ENCODE results near the gene ACTR2. TPM values are rescaled to one million over a fixed set of nuclear protein-coding genes. Genes with fewer than 3 reads are reported as not detected.

ACTR2 gene
- total and polyA plus RNA-seq, 4 donors = 62.3 to 189 (median 154) TPM

- Histone ChIP-seq H3K36me3 (ENCODE audit: control insufficient read depth, insufficient read depth, low read length) (peaks cover 11% of the 10 kb centered on the region), H3K9me3 (ENCODE audit: control insufficient read depth, insufficient read depth, low read length) (no peaks in the 10 kb centered on the region), H3K27ac (ENCODE audit: low read depth, low read length) (peak overlapping the region; percentile 4), H3K4me3 (ENCODE audit: low read depth, low read length) (no peak overlapping the region), H3K4me1 (ENCODE audit: control insufficient read depth, insufficient read depth, low read length) (peaks cover 12% of the 10 kb centered on the region), H3K27me3 (ENCODE audit: control insufficient read depth, insufficient read depth, low read length) (no peaks in the 10 kb centered on the region)
- WGBS (ENCODE audit: insufficient coverage) = 29% methylated on average over 1 of the region's 4 CpGs
- DNase-seq (ENCODE audit: low read depth in 4 of 6, low spot score in 6 of 6) = no peak
Observed at GRCh38 chr2:65275141-65275915, 47.7 kb downstream of the ACTR2 start.

DNA sequence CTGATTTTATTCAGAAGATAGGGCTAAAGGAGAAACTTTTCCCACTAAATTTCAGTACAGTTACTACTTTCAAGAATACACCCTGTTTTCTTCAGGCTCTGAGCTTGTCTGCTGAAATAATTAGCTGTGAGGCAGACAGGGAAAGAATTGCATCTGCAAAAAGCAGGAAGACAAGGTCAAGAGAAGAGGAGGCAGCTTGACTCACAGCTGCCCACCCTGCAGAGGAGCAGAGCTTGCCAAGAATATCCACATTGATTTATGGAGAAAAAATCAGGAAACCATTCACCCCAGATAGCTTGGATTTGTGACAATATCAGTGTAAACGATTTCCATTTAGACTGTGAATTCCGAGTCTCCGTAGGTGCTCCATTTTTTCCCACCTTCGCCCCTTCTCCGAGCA is 49.0 kb downstream of the ACTR2 start:
- peak overlapping the region; percentile 43 for H3K27ac ChIP-seq (ENCODE audit: low read depth, low read length)
- 19% methylated on average over 4 of the region's 5 CpGs for WGBS (ENCODE audit: insufficient coverage)
- H3K27me3 ChIP-seq (ENCODE audit: control insufficient read depth, insufficient read depth, low read length) = no peaks in the 10 kb centered on the region
- H3K9me3 ChIP-seq (ENCODE audit: control insufficient read depth, insufficient read depth, low read length) = no peaks in the 10 kb centered on the region
- H3K36me3 ChIP-seq (ENCODE audit: control insufficient read depth, insufficient read depth, low read length) = peaks cover 11% of the 10 kb centered on the region
- peak in 1 of 6 donors; percentile 37 for DNase-seq (ENCODE audit: low read depth in 4 of 6, low spot score in 6 of 6)
- H3K4me3 ChIP-seq (ENCODE audit: low read depth, low read length) = no peak overlapping the region
- H3K4me1 ChIP-seq (ENCODE audit: control insufficient read depth, insufficient read depth, low read length) = peaks cover 17% of the 10 kb centered on the region

DNA sequence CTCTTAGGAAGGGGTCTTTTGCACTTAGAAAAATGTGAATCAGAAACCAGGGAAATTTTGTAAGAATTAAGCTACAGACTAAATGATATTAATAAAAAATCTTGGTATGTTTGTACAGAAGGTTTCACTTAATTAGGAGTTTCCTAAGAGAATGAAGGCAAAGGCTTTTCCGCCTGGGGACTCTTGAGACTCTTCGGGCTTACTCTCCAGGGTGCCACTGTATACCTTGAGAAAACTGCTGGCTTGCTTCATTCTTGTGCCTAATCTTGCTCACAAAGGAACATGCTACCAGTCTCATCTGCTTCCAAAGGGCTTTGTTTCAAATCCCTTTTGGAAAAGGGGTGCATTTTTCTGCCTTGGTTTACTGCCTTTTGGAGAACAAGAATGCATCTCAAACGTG is 49.5 kb downstream of the ACTR2 start:
- Histone ChIP-seq H3K36me3 (ENCODE audit: control insufficient read depth, insufficient read depth, low read length) (peaks cover 7% of the 10 kb centered on the region), H3K27me3 (ENCODE audit: control insufficient read depth, insufficient read depth, low read length) (no peaks in the 10 kb centered on the region), H3K4me1 (ENCODE audit: control insufficient read depth, insufficient read depth, low read length) (peaks cover 17% of the 10 kb centered on the region), H3K27ac (ENCODE audit: low read depth, low read length) (peak overlapping the region; percentile 43), H3K4me3 (ENCODE audit: low read depth, low read length) (no peak overlapping the region), H3K9me3 (ENCODE audit: control insufficient read depth, insufficient read depth, low read length) (no peaks in the 10 kb centered on the region)
- DNase-seq (ENCODE audit: low read depth in 4 of 6, low spot score in 6 of 6) = no peak
- WGBS (ENCODE audit: insufficient coverage) = 38% methylated on average over 2 of the region's 3 CpGs

DNA sequence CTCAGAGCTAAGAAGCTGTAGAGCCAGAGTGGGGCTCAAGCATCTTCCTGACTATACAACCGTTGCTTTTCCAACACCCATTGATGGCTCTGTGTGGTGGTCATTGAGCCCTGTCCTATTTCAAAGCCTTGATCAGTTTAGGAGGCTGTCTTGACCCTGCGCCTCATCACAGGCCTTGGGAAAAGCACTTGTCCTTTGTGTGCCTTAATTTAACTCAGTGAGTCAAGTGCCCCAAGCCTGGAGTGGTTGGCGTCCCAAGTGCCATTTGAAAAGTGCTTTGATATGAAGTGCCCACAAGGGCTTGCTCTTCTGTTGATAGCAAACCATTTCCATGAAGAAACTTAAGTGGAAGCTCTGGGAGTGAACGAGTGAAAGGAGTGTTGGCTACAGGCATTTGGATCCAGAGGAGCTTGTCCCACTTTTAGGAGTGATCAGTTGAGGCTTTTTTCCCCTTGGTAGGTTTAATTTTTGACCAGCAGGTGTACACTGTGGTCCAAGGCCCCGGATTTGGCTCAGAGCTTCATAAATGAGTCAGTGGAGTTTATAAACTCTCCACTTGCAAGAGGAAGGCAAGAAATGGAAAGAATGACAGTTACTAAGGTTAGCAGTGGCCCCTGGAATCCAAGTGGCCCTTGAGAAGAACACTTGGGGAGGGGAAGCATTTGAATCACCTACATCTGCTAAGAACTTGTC is 50.3 kb downstream of the ACTR2 start:
- peaks cover 21% of the 10 kb centered on the region for H3K4me1 ChIP-seq (ENCODE audit: control insufficient read depth, insufficient read depth, low read length)
- no peaks in the 10 kb centered on the region for H3K9me3 ChIP-seq (ENCODE audit: control insufficient read depth, insufficient read depth, low read length)
- peak overlapping the region; percentile 57 for H3K27ac ChIP-seq (ENCODE audit: low read depth, low read length)
- H3K36me3 ChIP-seq (ENCODE audit: control insufficient read depth, insufficient read depth, low read length) = peaks cover 5% of the 10 kb centered on the region
- DNase-seq (ENCODE audit: low read depth in 4 of 6, low spot score in 6 of 6) = no peak
- WGBS (ENCODE audit: insufficient coverage) = 96% methylated on average over 4 of the region's 5 CpGs
- H3K27me3 ChIP-seq (ENCODE audit: control insufficient read depth, insufficient read depth, low read length) = no peaks in the 10 kb centered on the region
- H3K4me3 ChIP-seq (ENCODE audit: low read depth, low read length) = no peak overlapping the region

GRCh38 chr2:65278531-65278981 is 50.9 kb downstream of the ACTR2 start:
- Histone ChIP-seq H3K4me3 (ENCODE audit: low read depth, low read length) (no peak overlapping the region), H3K9me3 (ENCODE audit: control insufficient read depth, insufficient read depth, low read length) (no peaks in the 10 kb centered on the region), H3K36me3 (ENCODE audit: control insufficient read depth, insufficient read depth, low read length) (no peaks in the 10 kb centered on the region), H3K27ac (ENCODE audit: low read depth, low read length) (peak overlapping the region; percentile 57), H3K27me3 (ENCODE audit: control insufficient read depth, insufficient read depth, low read length) (no peaks in the 10 kb centered on the region), H3K4me1 (ENCODE audit: control insufficient read depth, insufficient read depth, low read length) (peaks cover 21% of the 10 kb centered on the region)
- peak in 1 of 6 donors; percentile 55 for DNase-seq (ENCODE audit: low read depth in 4 of 6, low spot score in 6 of 6)
- 11% methylated on average over 4 of the region's 6 CpGs for WGBS (ENCODE audit: insufficient coverage)

DNA sequence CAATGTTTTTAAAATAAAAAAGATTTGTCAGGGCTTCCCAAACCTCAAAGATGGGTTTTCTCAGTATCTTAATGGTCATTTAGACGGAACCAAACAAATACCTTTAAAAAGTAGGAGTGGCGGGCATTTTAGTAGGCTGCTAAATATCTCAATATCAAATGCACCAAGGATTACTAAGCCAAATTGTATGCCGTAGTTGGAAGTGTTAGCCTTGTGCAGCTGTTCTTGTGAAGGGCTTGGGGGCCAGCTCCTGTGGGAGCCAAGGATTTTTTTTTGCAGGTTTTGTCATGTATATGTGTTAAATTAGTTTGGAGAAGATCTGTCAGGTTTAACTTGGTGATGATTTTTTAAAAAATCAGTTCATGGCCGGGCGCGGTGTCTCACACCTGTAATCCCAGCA is 52.1 kb downstream of the ACTR2 start:
- peaks cover 21% of the 10 kb centered on the region for H3K4me1 ChIP-seq (ENCODE audit: control insufficient read depth, insufficient read depth, low read length)
- no peaks in the 10 kb centered on the region for H3K9me3 ChIP-seq (ENCODE audit: control insufficient read depth, insufficient read depth, low read length)
- no peaks in the 10 kb centered on the region for H3K27me3 ChIP-seq (ENCODE audit: control insufficient read depth, insufficient read depth, low read length)
- no peak overlapping the region for H3K27ac ChIP-seq (ENCODE audit: low read depth, low read length)
- DNase-seq (ENCODE audit: low read depth in 4 of 6, low spot score in 6 of 6) = no peak
- 100% methylated on average over 2 of the region's 6 CpGs for whole genome bisulfite sequencing (ENCODE audit: insufficient coverage)
- H3K36me3 ChIP-seq (ENCODE audit: control insufficient read depth, insufficient read depth, low read length) = no peaks in the 10 kb centered on the region
- no peak overlapping the region for H3K4me3 ChIP-seq (ENCODE audit: low read depth, low read length)

DNA sequence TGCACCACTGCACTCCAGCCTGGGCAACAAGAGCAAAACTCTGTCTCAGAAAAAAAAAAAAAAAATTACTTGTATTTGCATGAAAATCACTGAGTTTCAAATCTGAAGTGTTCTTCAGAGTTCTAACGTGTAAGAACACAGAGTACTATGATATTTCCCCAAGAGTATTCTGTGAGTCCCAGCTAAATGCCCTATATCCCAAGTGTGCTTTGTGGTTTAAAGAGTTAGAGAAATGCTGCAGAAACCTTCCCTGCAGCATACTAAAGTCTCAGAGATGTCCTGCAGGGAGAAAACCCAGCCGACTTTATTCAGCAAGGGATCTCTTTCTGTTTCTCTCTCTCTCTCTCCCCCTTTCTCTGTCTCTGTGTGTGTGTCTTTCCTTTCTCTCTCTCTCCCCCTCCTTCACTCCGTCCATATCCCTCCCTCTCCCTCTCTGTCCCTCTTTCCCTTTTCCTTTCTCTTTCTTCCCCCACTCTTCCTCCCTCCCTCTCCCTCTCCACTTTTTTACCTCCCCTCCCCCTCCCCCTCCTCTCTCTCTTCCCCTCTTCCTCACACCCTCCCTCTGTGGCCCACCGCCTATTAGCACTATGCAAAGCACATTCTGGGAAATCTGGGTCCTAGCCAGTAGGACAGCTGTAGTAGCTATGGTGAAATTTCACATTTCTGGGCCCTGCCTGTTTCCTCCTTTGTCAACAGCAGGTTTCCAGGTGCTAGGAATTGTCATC is 54.2 kb downstream of the ACTR2 start:
- peaks cover 19% of the 10 kb centered on the region for H3K4me1 ChIP-seq (ENCODE audit: control insufficient read depth, insufficient read depth, low read length)
- no peaks in the 10 kb centered on the region for H3K27me3 ChIP-seq (ENCODE audit: control insufficient read depth, insufficient read depth, low read length)
- peak overlapping the region; percentile 45 for H3K27ac ChIP-seq (ENCODE audit: low read depth, low read length)
- H3K36me3 ChIP-seq (ENCODE audit: control insufficient read depth, insufficient read depth, low read length) = no peaks in the 10 kb centered on the region
- 20% methylated on average over 1 of the region's 4 CpGs for WGBS (ENCODE audit: insufficient coverage)
- no peak overlapping the region for H3K4me3 ChIP-seq (ENCODE audit: low read depth, low read length)
- H3K9me3 ChIP-seq (ENCODE audit: control insufficient read depth, insufficient read depth, low read length) = no peaks in the 10 kb centered on the region
- DNase-seq (ENCODE audit: low read depth in 4 of 6, low spot score in 6 of 6) = peak in 2 of 6 donors; percentile 82 to 92

GRCh38 chr2:65282477-65283053 is 54.9 kb downstream of the ACTR2 start:
- Histone ChIP-seq H3K36me3 (ENCODE audit: control insufficient read depth, insufficient read depth, low read length) (no peaks in the 10 kb centered on the region), H3K27ac (ENCODE audit: low read depth, low read length) (peak overlapping the region; percentile 45), H3K27me3 (ENCODE audit: control insufficient read depth, insufficient read depth, low read length) (no peaks in the 10 kb centered on the region), H3K9me3 (ENCODE audit: control insufficient read depth, insufficient read depth, low read length) (no peaks in the 10 kb centered on the region), H3K4me1 (ENCODE audit: control insufficient read depth, insufficient read depth, low read length) (peaks cover 18% of the 10 kb centered on the region), H3K4me3 (ENCODE audit: low read depth, low read length) (no peak overlapping the region)
- WGBS (ENCODE audit: insufficient coverage) = 61% methylated on average over 2 of the region's 3 CpGs
- peak in 1 of 6 donors; percentile 51 for DNase-seq (ENCODE audit: low read depth in 4 of 6, low spot score in 6 of 6)

DNA sequence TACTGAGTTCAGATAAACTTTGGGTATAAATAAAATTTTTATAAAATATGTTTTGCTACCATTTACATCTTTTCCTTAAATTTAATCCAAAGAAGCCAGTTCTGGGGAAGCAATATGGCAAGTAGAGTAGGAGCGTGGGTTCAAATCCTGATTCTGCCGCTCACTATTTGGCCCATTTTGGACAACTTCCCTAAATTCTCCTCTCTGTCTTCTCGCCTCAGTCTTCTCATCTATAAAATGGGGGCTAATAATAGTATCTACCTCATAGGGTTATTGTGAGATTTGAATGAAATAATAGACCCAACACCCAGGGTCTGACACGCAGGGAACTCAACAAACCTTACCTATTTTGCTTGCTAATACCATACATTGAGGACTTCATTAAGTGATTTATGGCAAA is 59.7 kb downstream of the ACTR2 start:
- H3K9me3 ChIP-seq (ENCODE audit: control insufficient read depth, insufficient read depth, low read length) = no peaks in the 10 kb centered on the region
- WGBS (ENCODE audit: insufficient coverage) = no CpG with 5 or more reads among the region's 4 CpGs
- H3K27me3 ChIP-seq (ENCODE audit: control insufficient read depth, insufficient read depth, low read length) = no peaks in the 10 kb centered on the region
- H3K27ac ChIP-seq (ENCODE audit: low read depth, low read length) = no peak overlapping the region
- no peak for DNase-seq (ENCODE audit: low read depth in 4 of 6, low spot score in 6 of 6)
- H3K36me3 ChIP-seq (ENCODE audit: control insufficient read depth, insufficient read depth, low read length) = no peaks in the 10 kb centered on the region
- peaks cover 7% of the 10 kb centered on the region for H3K4me1 ChIP-seq (ENCODE audit: control insufficient read depth, insufficient read depth, low read length)
- H3K4me3 ChIP-seq (ENCODE audit: low read depth, low read length) = no peak overlapping the region

Data from spinal cord (tissue), 10 donors.